Gastrocnemius medialis (tissue), 4 donors: ENCODE measurements around the gene OLFML2A. TPM values are rescaled to one million over a fixed set of nuclear protein-coding genes. Genes with fewer than 3 reads are reported as not detected.

ENCODE experiments used
- ATAC-seq, 2 donors: fragments of 150-250 bp; one replicate each; pipeline ENCODE4 v1.9.1; 2016
- DNase-seq, 2 donors: peaks; one replicate each; pipeline ENCODE4 v3.0.0-alpha.2; 2019
- H3K27ac ChIP-seq, 4 donors: fragments of 200-600 bp; sonication (generic); 1 replicate in 1 of 4; 2 replicates in 3 of 4; pipeline ENCODE4 v1.5.1; 2016 to 2018; ENCODE audit warnings: mild to moderate bottlenecking in 2 of 4, moderate library complexity in 1 of 4
- H3K27me3 ChIP-seq, 3 donors: fragments of 200-600 bp; sonication (generic) in 2 of 3; 1 replicate in 1 of 3; 2 replicates in 2 of 3; pipeline versions ENCODE4 v1.5.1 to v1.6.0; 2016 to 2019; ENCODE audit warnings: mild to moderate bottlenecking in 1 of 3, moderate library complexity in 1 of 3
- H3K36me3 ChIP-seq, 2 donors: fragments of 200-600 bp; sonication (generic) in 1 of 2; one replicate each; pipeline ENCODE4 v1.5.1; 2017 to 2018
- H3K4me1 ChIP-seq, 2 donors: fragments of 200-600 bp; sonication (generic) in 1 of 2; one replicate each; pipeline ENCODE4 v1.5.1; 2016 to 2017; ENCODE audit warnings: mild to moderate bottlenecking in 2 of 2
- H3K4me3 ChIP-seq, 4 donors: fragments of 200-600 bp; sonication (generic) in 3 of 4; 1 replicate in 1 of 4; 2 replicates in 3 of 4; pipeline ENCODE4 v1.5.1; 2016 to 2019; ENCODE audit warnings: mild to moderate bottlenecking in 2 of 4
- H3K9me3 ChIP-seq, 3 donors: fragments of 200-600 bp; sonication (generic) in 2 of 3; 1 replicate in 1 of 3; 2 replicates in 2 of 3; pipeline ENCODE4 v1.5.1; 2016 to 2019
- POLR2A ChIP-seq, 2 donors: fragments of 450-650 bp; IDR thresholded peaks; one replicate each; pipeline ENCODE4 v1.6.1; 2017; ENCODE audit warnings: antibody characterized with exemption in 2 of 2, mild to moderate bottlenecking in 2 of 2, moderate library complexity in 2 of 2
- in situ Hi-C, 4 donors: fragments of 200-750 bp; cut with MboI; loops; one replicate each; pipeline versions ENCODE4 v1.15.0 to v1.8.0; 2017; ENCODE audit warnings: low sequenced_read_pairs in 4 of 4
- intact Hi-C: fragments of 100-400 bp; cut with DNase I; formaldehyde crosslinking; loops from one replicate; pipeline ENCODE4 v1.15.1; 2023; ENCODE audit warnings: low total_unique reads
- total RNA-seq, 4 donors: library from RNA; depleted of rRNA; stranded (reverse); fragments of >200 nt; gene quantifications; one replicate each; pipeline versions ENCODE4 v1.1.0 to v1.2.3, GENCODE V29; 2016
- TF ChIP-seq, protein P1 (sequence below), 5 experiments: fragments of 450-650 bp in 3 of 5; fragments of 200-600 bp in 2 of 5; sonication (generic) in 2 of 5; IDR thresholded peaks in 4 of 5; conservative IDR thresholded peaks in 1 of 5; 1 replicate in 4 of 5; 2 replicates in 1 of 5; pipeline ENCODE4 v1.5.1; 2016 to 2019; ENCODE audit warnings: antibody characterized with exemption in 5 of 5, mild to moderate bottlenecking in 3 of 5, moderate library complexity in 3 of 5

OLFML2A gene
- total RNA-seq, 4 donors from 2014 or later: 6.9 to 48.0 (median 32.8) TPM

GRCh38 chr9:124820698-124821623 lies 44.0 kb downstream of the OLFML2A start:
- Histone ChIP-seq H3K9me3 (no peaks in the 10 kb centered on the region), H3K27ac (no peak overlapping the region), H3K4me3 (no peak overlapping the region), H3K36me3 (no peaks in the 10 kb centered on the region), H3K27me3 (no peaks in the 10 kb centered on the region), H3K4me1 (peaks cover 0 to 4% of the 10 kb centered on the region in 2 donors)
- ATAC-seq (no peak), DNase-seq (no peak)
- intact Hi-C loops (no loop called here), in situ Hi-C loops (no loop called here)
- TF ChIP-seq POLR2A (IDR thresholded peaks at IDR 0.05): no peak
- TF ChIP-seq, protein P1, sequence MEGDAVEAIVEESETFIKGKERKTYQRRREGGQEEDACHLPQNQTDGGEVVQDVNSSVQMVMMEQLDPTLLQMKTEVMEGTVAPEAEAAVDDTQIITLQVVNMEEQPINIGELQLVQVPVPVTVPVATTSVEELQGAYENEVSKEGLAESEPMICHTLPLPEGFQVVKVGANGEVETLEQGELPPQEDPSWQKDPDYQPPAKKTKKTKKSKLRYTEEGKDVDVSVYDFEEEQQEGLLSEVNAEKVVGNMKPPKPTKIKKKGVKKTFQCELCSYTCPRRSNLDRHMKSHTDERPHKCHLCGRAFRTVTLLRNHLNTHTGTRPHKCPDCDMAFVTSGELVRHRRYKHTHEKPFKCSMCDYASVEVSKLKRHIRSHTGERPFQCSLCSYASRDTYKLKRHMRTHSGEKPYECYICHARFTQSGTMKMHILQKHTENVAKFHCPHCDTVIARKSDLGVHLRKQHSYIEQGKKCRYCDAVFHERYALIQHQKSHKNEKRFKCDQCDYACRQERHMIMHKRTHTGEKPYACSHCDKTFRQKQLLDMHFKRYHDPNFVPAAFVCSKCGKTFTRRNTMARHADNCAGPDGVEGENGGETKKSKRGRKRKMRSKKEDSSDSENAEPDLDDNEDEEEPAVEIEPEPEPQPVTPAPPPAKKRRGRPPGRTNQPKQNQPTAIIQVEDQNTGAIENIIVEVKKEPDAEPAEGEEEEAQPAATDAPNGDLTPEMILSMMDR (IDR thresholded peaks at IDR 0.05 in 4 of 5, conservative IDR thresholded peaks at IDR 0.05 in 1 of 5): no peak

DNA sequence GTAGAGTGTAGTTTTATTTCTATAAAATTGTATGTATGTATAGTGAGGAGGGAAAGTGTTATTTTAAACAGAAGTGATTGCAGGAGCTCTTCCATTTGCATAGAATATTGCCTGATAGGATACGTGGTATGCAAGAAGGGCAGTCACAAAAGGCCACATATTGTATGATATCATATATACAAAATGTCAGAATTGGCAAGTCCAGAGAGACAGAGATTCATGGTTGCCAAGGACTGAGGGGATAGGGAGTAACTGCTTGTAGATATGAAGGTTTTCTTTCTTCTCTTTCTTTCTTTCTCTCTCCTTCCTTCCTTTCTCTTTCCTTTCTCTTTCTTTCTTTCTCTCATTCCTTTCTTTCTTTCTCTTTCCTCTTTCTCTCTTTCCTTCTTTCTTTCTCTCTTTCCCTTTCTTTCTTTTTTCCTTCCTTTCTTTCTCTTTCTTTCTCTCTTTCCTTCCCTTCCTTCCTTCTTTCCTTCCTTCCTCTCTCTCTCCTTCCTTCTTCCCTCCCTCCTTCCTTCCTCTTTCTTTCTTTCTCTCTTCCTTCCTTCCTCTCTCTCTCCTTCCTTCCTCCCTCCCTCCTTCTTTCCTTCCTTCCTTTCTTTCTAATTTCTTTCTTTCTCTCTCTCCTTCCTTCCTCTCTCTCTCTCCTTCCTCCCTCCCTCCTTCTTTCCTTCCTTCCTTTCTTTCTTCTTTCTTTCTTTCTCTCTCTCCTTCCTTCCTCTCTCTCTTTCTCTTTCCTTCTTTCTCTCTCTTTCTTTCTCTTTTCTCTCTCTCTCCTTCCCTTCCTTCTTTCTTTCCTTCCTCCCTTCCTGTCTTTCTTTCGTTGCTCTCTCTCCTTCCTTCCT lies 51.8 kb downstream of the OLFML2A start:
- Histone ChIP-seq H3K27me3 (no peaks in the 10 kb centered on the region), H3K9me3 (no peaks in the 10 kb centered on the region), H3K4me1 (peaks cover 20 to 21% of the 10 kb centered on the region in 2 donors), H3K4me3 (no peak overlapping the region), H3K27ac (no peak overlapping the region), H3K36me3 (no peaks in the 10 kb centered on the region)
- ATAC-seq: no peak
- in situ Hi-C loops (no loop called here), intact Hi-C loops (no loop called here)
- no peak for DNase-seq
- no peak for TF ChIP-seq POLR2A (IDR thresholded peaks at IDR 0.05)
- TF ChIP-seq, protein P1 (IDR thresholded peaks at IDR 0.05 in 4 of 5, conservative IDR thresholded peaks at IDR 0.05 in 1 of 5): no peak

GRCh38 chr9:124829334-124829669 lies 52.4 kb downstream of the OLFML2A start:
- Histone ChIP-seq H3K4me3 (no peak overlapping the region), H3K27ac (no peak overlapping the region), H3K36me3 (no peaks in the 10 kb centered on the region), H3K4me1 (peaks cover 21 to 22% of the 10 kb centered on the region in 2 donors), H3K27me3 (no peaks in the 10 kb centered on the region), H3K9me3 (no peaks in the 10 kb centered on the region)
- DNase-seq: no peak
- no peak for TF ChIP-seq POLR2A (IDR thresholded peaks at IDR 0.05)
- TF ChIP-seq, protein P1 (IDR thresholded peaks at IDR 0.05 in 4 of 5, conservative IDR thresholded peaks at IDR 0.05 in 1 of 5): no peak
- in situ Hi-C loops (no loop called here), intact Hi-C loops (no loop called here)
- no peak for ATAC-seq

- Histone ChIP-seq H3K27ac (no peak overlapping the region), H3K4me1 (peaks cover 34 to 35% of the 10 kb centered on the region in 2 donors), H3K36me3 (no peaks in the 10 kb centered on the region), H3K9me3 (no peaks in the 10 kb centered on the region), H3K4me3 (no peak overlapping the region), H3K27me3 (no peaks in the 10 kb centered on the region)
- DNase-seq (no peak), ATAC-seq (no peak)
- in situ Hi-C loops (no loop called here), intact Hi-C loops (loop anchor here (2.0 kb wide), 1 partner anchor 36 kb away; no protein-coding TSS in a partner anchor)
- TF ChIP-seq POLR2A (IDR thresholded peaks at IDR 0.05): no peak
- TF ChIP-seq, protein P1 (IDR thresholded peaks at IDR 0.05 in 4 of 5, conservative IDR thresholded peaks at IDR 0.05 in 1 of 5): no peak
These were observed 53.7 kb downstream of the OLFML2A start for GRCh38 chr9:124830593-124830992.
